Peyer's patch (tissue), 4 donors: ENCODE data around the gene FLT4.

Experiments used
- CTCF ChIP-seq, 6 experiments: fragments of 450-650 bp in 4 of 6; fragments of 200-600 bp in 2 of 6; sonication (generic) in 1 of 6; IDR thresholded peaks; one replicate each; pipeline ENCODE4 v1.5.1; 2017 to 2019; ENCODE audit warnings: antibody characterized with exemption in 6 of 6, mild to moderate bottlenecking in 3 of 6, moderate library complexity in 1 of 6
- POLR2A ChIP-seq, 2 donors: fragments of 450-650 bp; IDR thresholded peaks; one replicate each; pipeline ENCODE4 v1.5.1; 2017; ENCODE audit warnings: antibody characterized with exemption in 2 of 2, mild to moderate bottlenecking in 2 of 2, moderate library complexity in 2 of 2

DNA sequence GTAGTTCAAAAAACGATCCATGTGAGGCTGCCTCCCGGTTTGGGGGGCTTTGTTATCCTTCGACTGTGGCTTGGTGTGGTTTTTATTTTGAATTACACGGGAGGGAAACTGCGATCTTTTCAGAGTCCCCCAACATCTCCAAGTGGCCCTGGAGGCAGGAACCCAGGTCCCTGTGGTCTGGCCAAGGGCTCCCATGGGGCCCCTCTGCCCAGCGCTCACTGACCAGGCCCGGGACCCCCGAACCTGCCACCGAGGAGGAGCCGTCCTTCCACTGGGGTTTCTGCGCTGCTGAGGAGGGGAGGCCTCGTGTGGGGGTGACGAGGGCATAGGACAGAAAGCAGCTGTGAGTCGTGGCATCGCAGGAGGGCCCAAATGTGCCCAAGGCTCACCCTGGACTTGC, 40.0 kb downstream of the FLT4 start:
- TF ChIP-seq CTCF (IDR thresholded peaks at IDR 0.05) = no peak
- no peak for TF ChIP-seq POLR2A (IDR thresholded peaks at IDR 0.05)
